Adrenal gland (tissue), 5 donors: ENCODE data around the gene TMOD1.

Experiments
- CTCF ChIP-seq, 6 experiments: fragments of 450-650 bp in 4 of 6; fragments of 200-600 bp in 2 of 6; sonication (generic) in 1 of 6; IDR thresholded peaks; 1 replicate in 5 of 6; 2 replicates in 1 of 6; pipeline versions ENCODE4 v1.5.1 to v1.8.0; 2016 to 2021; ENCODE audit warnings: antibody characterized with exemption in 6 of 6, mild to moderate bottlenecking in 2 of 6, moderate library complexity in 1 of 6
- POLR2A ChIP-seq, 2 donors: fragments of 450-650 bp; IDR thresholded peaks; one replicate each; pipeline ENCODE4 v1.6.1; 2017; ENCODE audit warnings: antibody characterized with exemption in 2 of 2, mild to moderate bottlenecking in 2 of 2, moderate library complexity in 1 of 2
- donor health status: DM: no; HTN: no; CAD: no.

- no peak for TF ChIP-seq CTCF (IDR thresholded peaks at IDR 0.05)
- peak in 1 of 2 donors; percentile 64 for TF ChIP-seq POLR2A (IDR thresholded peaks at IDR 0.05)
Measured at GRCh38 chr9:97564291-97565175, 63.1 kb downstream of the TMOD1 start.
